HG03442 (cell line): ENCODE measurements around the gene FAM13C.
"Not testable (repeated sequence)": the region's sequence is repeated elsewhere in the genome, so short reads cannot be mapped to it uniquely, and the experiment has no call there.

Source experiments
- ATAC-seq: cut with Tn5 transposase; IDR thresholded peaks from one replicate; pipeline ENCODE4 v1.9.1; 2021; ENCODE audit warnings: mild to moderate bottlenecking, moderate library complexity; ENCODE audit not compliant: unreplicated experiment

The FAM13C gene

DNA sequence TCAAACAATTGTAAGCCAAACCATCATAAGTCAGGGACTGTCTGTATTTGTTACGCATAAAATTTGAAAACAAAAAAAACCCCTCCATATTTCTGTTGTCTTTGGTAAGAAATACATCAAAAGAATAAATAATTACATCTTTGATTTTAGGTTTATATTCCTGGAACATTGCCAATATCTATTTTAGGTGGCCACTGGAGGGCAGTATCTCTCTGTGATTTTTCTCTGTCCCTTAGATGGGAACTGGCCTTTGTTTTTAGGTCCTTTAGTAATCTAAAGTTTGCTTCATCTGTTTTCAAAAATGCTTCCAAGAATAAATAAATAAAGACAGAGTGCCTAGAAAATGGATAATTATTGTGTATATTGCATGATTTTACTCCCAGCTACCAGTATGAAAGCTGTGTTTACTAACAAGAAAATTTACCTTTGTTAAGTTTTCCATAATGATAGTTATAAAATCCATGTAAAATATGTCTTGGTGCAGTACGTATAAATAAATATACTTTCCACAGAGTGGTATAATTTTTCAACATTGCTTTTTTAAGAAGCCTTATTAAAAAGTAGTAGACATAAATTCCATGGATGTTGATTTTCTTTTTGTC is 121.7 kb downstream of the FAM13C start:
- no peak for ATAC-seq

DNA sequence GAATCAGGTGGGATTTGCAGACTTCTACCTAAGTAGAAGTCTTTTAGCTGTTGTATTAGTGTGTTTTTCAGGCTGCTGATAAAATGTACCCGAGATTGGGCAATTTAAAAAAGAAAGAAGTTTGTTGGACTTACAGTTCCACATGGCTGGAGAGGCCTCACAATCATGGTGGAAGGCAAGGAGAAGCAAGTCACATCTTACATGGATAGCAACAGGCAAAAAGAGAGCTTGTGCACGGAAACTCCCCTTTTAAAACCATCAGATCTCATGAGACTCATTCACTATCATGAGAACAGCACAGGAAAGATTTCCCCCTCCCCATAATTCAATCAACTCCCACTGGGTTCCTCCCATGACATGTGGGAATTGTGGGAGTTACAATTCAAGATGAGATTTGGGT is 123.2 kb downstream of the FAM13C start:
- not testable (repeated sequence) for ATAC-seq

GRCh38 chr10:59237775-59238174 is 124.6 kb downstream of the FAM13C start:
- no peak for ATAC-seq

- ATAC-seq = no peak
Observed at GRCh38 chr10:59236064-59236697, 126.2 kb downstream of the FAM13C start.

- ATAC-seq = no peak
Observed at GRCh38 chr10:59234816-59235429, 127.4 kb downstream of the FAM13C start.

DNA sequence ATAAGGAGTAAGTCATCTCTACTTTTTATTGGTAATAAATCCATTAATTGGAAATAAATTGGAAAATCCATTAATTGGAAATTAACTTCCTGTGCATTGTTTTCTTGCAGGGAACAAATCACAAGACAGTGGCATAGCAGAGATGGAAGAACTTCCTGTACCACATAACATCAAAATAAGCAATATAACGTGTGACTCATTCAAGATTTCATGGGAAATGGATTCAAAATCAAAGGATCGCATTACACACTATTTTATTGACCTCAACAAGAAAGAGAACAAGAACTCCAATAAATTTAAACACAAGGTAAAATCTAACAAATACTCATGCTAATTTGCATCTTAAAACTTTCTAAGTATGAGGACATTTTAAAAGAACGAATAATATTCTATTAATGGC is 128.2 kb downstream of the FAM13C start:
- ATAC-seq = no peak

- ATAC-seq = no peak
Observed at GRCh38 chr10:59229441-59229840, 132.9 kb downstream of the FAM13C start.

DNA sequence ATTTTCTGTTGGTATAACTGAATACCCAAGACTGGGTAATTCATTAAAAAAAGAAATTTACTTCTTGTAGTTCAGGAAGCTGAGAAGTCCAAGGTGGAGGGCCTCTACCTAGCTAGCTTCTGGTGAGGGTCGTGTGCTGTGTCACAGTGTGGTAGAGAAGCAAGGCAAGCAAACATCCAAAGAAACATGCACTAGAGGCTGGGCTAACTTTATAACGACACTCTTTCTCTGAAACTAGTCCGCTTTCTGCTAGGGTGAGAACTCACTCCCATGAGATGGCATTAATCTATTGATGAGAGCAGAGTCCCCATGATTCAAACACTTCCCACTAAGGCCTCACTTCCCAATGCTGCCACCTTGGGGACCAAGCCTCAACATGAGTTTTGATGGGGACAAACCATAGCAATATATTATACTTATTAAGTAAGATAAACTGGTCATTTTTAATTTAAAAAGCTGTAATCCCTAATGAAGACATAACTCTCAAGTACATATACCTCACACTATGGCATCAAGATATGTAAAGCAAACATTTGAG is 135.1 kb downstream of the FAM13C start:
- no peak for ATAC-seq

DNA sequence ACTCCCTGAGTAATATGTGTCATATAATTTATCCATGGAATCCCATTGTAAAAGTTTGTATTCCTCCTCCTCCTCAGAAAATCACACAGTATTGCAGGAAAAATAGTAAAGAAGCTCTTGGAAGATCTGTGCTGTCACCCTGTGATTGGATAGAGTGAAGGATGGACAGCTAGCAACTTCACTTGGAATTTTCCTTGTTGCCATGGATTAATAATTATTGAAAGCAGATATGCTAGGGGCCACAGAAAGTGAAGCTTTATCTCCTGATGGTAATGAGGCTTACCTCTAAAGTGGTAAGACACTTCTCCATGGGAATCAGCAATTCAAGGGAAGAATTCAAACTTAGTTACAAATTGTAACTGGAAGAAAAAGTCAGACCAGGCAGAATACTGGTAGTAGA is 137.1 kb downstream of the FAM13C start:
- no peak for ATAC-seq

- ATAC-seq = not testable (repeated sequence)
Observed at GRCh38 chr10:59223597-59223996, 138.8 kb downstream of the FAM13C start.

GRCh38 chr10:59222788-59223187 is 139.6 kb downstream of the FAM13C start:
- no peak for ATAC-seq

DNA sequence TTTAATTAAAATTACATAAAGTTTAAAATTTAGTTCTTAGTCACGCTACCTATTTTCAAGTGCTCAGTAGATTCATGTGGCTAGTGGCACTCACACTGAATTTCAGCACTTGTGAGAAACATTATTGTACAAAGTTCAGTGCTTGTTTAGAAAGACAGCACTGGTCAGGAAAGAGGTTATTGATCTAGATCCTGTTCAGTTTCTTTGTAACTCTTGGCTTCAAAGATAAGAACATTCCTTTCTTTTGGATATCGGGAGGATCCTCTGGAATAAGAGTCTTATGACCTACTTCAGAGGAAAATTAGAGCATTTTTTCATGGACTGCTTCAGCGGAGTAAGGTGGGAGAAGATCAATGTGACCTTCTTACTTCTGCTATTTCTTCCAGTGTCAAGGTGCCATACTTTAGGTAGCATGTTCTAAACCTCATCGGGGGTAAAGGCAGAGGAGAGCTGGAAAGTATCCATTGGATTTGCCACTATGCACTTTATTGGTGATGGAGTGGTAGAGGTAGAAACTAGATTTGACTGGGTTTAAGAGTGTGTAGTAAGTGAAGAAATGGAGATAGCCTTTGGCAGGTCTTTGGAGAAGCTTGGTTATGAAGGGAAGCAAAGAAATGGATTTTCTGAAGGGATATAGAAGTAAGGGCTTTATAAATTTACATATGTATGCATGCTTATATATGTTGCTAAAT is 146.0 kb downstream of the FAM13C start:
- no peak for ATAC-seq

GRCh38 chr10:59214160-59214559 is 148.2 kb downstream of the FAM13C start:
- no peak for ATAC-seq

- no peak for ATAC-seq
Observed at GRCh38 chr10:59212301-59212798, 150.0 kb downstream of the FAM13C start.

DNA sequence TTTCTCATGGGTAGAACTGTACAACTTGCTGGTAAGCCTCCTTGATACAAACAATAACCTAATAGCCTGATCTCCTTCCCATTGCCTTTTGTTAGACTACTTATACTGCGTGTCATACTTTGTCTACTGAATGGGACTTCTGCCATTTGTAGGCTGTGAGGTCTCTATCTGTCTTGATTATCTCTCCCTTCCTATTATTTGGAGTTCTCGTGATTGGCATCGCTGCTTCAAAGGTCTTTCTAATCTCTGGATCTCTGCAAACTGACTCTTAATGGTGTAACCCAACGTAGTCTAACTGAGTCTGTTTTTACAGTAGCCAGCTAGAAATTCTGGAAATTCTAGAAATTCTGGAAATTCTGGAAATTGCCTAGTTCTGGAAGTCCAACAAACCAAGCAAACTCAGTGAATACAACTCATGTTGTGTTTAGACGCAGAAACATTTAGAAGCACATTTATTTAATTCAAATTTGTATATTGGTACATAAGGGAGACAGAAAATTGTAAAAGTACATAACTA is 156.1 kb downstream of the FAM13C start:
- ATAC-seq = no peak
